SH-SY5Y (cell line): ENCODE measurements around the gene SESN1.

Experiments
- GATA2 ChIP-seq: IDR thresholded peaks from 2 replicates; pipeline ENCODE4 v1.6.1; 2011; ENCODE audit warnings: mild to moderate bottlenecking, low read depth, low read length
- GATA3 ChIP-seq: IDR thresholded peaks from 2 replicates; pipeline ENCODE4 v1.6.1; 2011; ENCODE audit warnings: low read depth, mild to moderate bottlenecking, low read length, moderate library complexity

DNA sequence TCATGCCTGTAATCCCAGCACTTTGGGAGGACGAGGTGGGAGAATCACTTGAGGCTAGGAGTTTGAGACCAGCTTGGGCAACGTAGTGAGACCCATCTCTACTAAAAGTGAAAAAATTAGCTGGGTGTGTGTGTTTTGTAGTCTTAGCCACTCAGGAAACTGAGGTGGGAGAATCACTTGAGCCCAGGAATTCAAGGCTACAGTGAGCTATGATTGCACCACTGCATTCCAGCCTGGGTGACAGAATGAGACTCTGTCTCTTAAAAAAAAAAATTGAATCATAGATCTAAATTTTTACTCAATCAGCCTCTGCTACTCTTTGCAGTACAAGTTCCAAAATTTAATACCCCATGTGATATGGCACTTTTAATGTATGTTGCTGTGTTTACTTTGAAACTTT is 124.9 kb downstream of the SESN1 start:
- no peak for TF ChIP-seq GATA3
- TF ChIP-seq GATA2, result no peak
